ENCODE results near the gene NDUFA13.

NDUFA13 gene

GRCh38 chr19:19482809-19483596 is 33.0 kb upstream of the NDUFA13 start:
- peaks cover 4% of the 10 kb centered on the region; the same call in 1 of the 2 replicates for H3K4me1 ChIP-seq (ENCODE audit: control insufficient read depth, insufficient read depth, low read length)
- no peaks in the 10 kb centered on the region for H3K27me3 ChIP-seq (ENCODE audit: control insufficient read depth, insufficient read depth, low read length)
- no peak overlapping the region for H3K27ac ChIP-seq (ENCODE audit: low read length)
- no CpG with 5 or more reads among the region's 19 CpGs for WGBS (ENCODE audit: insufficient coverage, insufficient read length)
- no peaks in the 10 kb centered on the region for H3K9me3 ChIP-seq (ENCODE audit: control insufficient read depth, insufficient read depth, low read length)
- no peak for DNase-seq (ENCODE audit: low read depth, low spot score)
- no peak overlapping the region for H3K4me3 ChIP-seq (ENCODE audit: low read length)
- no peaks in the 10 kb centered on the region for H3K36me3 ChIP-seq (ENCODE audit: control insufficient read depth, insufficient read depth, low read length)

GRCh38 chr19:19485161-19485997 is 30.6 kb upstream of the NDUFA13 start:
- no CpG with 5 or more reads among the region's 15 CpGs for WGBS (ENCODE audit: insufficient coverage, insufficient read length)
- Histone ChIP-seq H3K27ac (ENCODE audit: low read length) (no peak overlapping the region), H3K4me3 (ENCODE audit: low read length) (no peak overlapping the region), H3K27me3 (ENCODE audit: control insufficient read depth, insufficient read depth, low read length) (no peaks in the 10 kb centered on the region), H3K36me3 (ENCODE audit: control insufficient read depth, insufficient read depth, low read length) (no peaks in the 10 kb centered on the region), H3K4me1 (ENCODE audit: control insufficient read depth, insufficient read depth, low read length) (peaks cover 6% of the 10 kb centered on the region), H3K9me3 (ENCODE audit: control insufficient read depth, insufficient read depth, low read length) (no peaks in the 10 kb centered on the region)
- DNase-seq (ENCODE audit: low read depth, low spot score) = no peak

GRCh38 chr19:19485998-19486290 is 30.1 kb upstream of the NDUFA13 start:
- Histone ChIP-seq H3K27ac (ENCODE audit: low read length) (no peak overlapping the region), H3K9me3 (ENCODE audit: control insufficient read depth, insufficient read depth, low read length) (no peaks in the 10 kb centered on the region), H3K27me3 (ENCODE audit: control insufficient read depth, insufficient read depth, low read length) (no peaks in the 10 kb centered on the region), H3K4me1 (ENCODE audit: control insufficient read depth, insufficient read depth, low read length) (peaks cover 6% of the 10 kb centered on the region), H3K4me3 (ENCODE audit: low read length) (no peak overlapping the region), H3K36me3 (ENCODE audit: control insufficient read depth, insufficient read depth, low read length) (no peaks in the 10 kb centered on the region)
- no CpG with 5 or more reads among the region's 5 CpGs for WGBS (ENCODE audit: insufficient coverage, insufficient read length)
- no peak for DNase-seq (ENCODE audit: low read depth, low spot score)

GRCh38 chr19:19486343-19487076 is 29.5 kb upstream of the NDUFA13 start:
- no peaks in the 10 kb centered on the region; the same call in 1 of the 2 replicates for H3K36me3 ChIP-seq (ENCODE audit: control insufficient read depth, insufficient read depth, low read length)
- H3K4me1 ChIP-seq (ENCODE audit: control insufficient read depth, insufficient read depth, low read length) = peaks cover 6% of the 10 kb centered on the region
- H3K4me3 ChIP-seq (ENCODE audit: low read length) = no peak overlapping the region
- H3K27me3 ChIP-seq (ENCODE audit: control insufficient read depth, insufficient read depth, low read length) = no peaks in the 10 kb centered on the region
- no peak for DNase-seq (ENCODE audit: low read depth, low spot score)
- WGBS (ENCODE audit: insufficient coverage, insufficient read length) = no CpG with 5 or more reads among the region's 15 CpGs
- H3K9me3 ChIP-seq (ENCODE audit: control insufficient read depth, insufficient read depth, low read length) = no peaks in the 10 kb centered on the region
- H3K27ac ChIP-seq (ENCODE audit: low read length) = no peak overlapping the region

GRCh38 chr19:19487077-19487949 is 28.7 kb upstream of the NDUFA13 start:
- H3K4me1 ChIP-seq (ENCODE audit: control insufficient read depth, insufficient read depth, low read length) = peaks cover 6% of the 10 kb centered on the region
- no CpG with 5 or more reads among the region's 9 CpGs for WGBS (ENCODE audit: insufficient coverage, insufficient read length)
- H3K36me3 ChIP-seq (ENCODE audit: control insufficient read depth, insufficient read depth, low read length) = peaks cover 4% of the 10 kb centered on the region; the same call in 1 of the 2 replicates
- no peaks in the 10 kb centered on the region for H3K27me3 ChIP-seq (ENCODE audit: control insufficient read depth, insufficient read depth, low read length)
- H3K9me3 ChIP-seq (ENCODE audit: control insufficient read depth, insufficient read depth, low read length) = no peaks in the 10 kb centered on the region
- no peak overlapping the region for H3K27ac ChIP-seq (ENCODE audit: low read length)
- H3K4me3 ChIP-seq (ENCODE audit: low read length) = no peak overlapping the region
- DNase-seq (ENCODE audit: low read depth, low spot score) = no peak

- DNase-seq (ENCODE audit: low read depth, low spot score) = no peak
- H3K27ac ChIP-seq (ENCODE audit: low read length) = no peak overlapping the region
- H3K36me3 ChIP-seq (ENCODE audit: control insufficient read depth, insufficient read depth, low read length) = peaks cover 6% of the 10 kb centered on the region
- no peak overlapping the region for H3K4me3 ChIP-seq (ENCODE audit: low read length)
- no peaks in the 10 kb centered on the region for H3K9me3 ChIP-seq (ENCODE audit: control insufficient read depth, insufficient read depth, low read length)
- H3K4me1 ChIP-seq (ENCODE audit: control insufficient read depth, insufficient read depth, low read length) = peaks cover 4% of the 10 kb centered on the region
- no CpG with 5 or more reads among the region's 20 CpGs for WGBS (ENCODE audit: insufficient coverage, insufficient read length)
- no peaks in the 10 kb centered on the region for H3K27me3 ChIP-seq (ENCODE audit: control insufficient read depth, insufficient read depth, low read length)
Measured at GRCh38 chr19:19487950-19488874, 27.8 kb upstream of the NDUFA13 start.

- no CpG with 5 or more reads among the region's 14 CpGs for WGBS (ENCODE audit: insufficient coverage, insufficient read length)
- peak; percentile 84 for DNase-seq (ENCODE audit: low read depth, low spot score)
- no peak overlapping the region for H3K27ac ChIP-seq (ENCODE audit: low read length)
- no peaks in the 10 kb centered on the region for H3K9me3 ChIP-seq (ENCODE audit: control insufficient read depth, insufficient read depth, low read length)
- peaks cover 4% of the 10 kb centered on the region for H3K4me1 ChIP-seq (ENCODE audit: control insufficient read depth, insufficient read depth, low read length)
- H3K36me3 ChIP-seq (ENCODE audit: control insufficient read depth, insufficient read depth, low read length) = peaks cover 9% of the 10 kb centered on the region
- H3K4me3 ChIP-seq (ENCODE audit: low read length) = no peak overlapping the region
- H3K27me3 ChIP-seq (ENCODE audit: control insufficient read depth, insufficient read depth, low read length) = no peaks in the 10 kb centered on the region
Measured at GRCh38 chr19:19488875-19489690, 26.9 kb upstream of the NDUFA13 start.

GRCh38 chr19:19489804-19490204 is 26.2 kb upstream of the NDUFA13 start:
- no CpG with 5 or more reads among the region's 9 CpGs for WGBS (ENCODE audit: insufficient coverage, insufficient read length)
- H3K36me3 ChIP-seq (ENCODE audit: control insufficient read depth, insufficient read depth, low read length) = peaks cover 14% of the 10 kb centered on the region
- H3K4me3 ChIP-seq (ENCODE audit: low read length) = no peak overlapping the region

More at GRCh38 chr19:19489804-19490204, 26.2 kb upstream of the NDUFA13 start:
- DNase-seq (ENCODE audit: low read depth, low spot score) = no peak
- no peaks in the 10 kb centered on the region for H3K27me3 ChIP-seq (ENCODE audit: control insufficient read depth, insufficient read depth, low read length)
- H3K9me3 ChIP-seq (ENCODE audit: control insufficient read depth, insufficient read depth, low read length) = no peaks in the 10 kb centered on the region
- H3K4me1 ChIP-seq (ENCODE audit: control insufficient read depth, insufficient read depth, low read length) = peaks cover 4% of the 10 kb centered on the region
- H3K27ac ChIP-seq (ENCODE audit: low read length) = no peak overlapping the region
